Activated naive CD8-positive, alpha-beta T cell treated with anti-CD3 and anti-CD28 coated beads, Interleukin-2, amount 50 U/mL, for 16 hours (primary cell): Measurements from ENCODE around the gene TMEM255B.

ENCODE experiments used
- DNase-seq: peaks from one replicate; pipeline ENCODE4 v3.0.0-alpha.2; 2020; ENCODE audit warnings: low read depth, low spot score

The TMEM255B gene

DNA sequence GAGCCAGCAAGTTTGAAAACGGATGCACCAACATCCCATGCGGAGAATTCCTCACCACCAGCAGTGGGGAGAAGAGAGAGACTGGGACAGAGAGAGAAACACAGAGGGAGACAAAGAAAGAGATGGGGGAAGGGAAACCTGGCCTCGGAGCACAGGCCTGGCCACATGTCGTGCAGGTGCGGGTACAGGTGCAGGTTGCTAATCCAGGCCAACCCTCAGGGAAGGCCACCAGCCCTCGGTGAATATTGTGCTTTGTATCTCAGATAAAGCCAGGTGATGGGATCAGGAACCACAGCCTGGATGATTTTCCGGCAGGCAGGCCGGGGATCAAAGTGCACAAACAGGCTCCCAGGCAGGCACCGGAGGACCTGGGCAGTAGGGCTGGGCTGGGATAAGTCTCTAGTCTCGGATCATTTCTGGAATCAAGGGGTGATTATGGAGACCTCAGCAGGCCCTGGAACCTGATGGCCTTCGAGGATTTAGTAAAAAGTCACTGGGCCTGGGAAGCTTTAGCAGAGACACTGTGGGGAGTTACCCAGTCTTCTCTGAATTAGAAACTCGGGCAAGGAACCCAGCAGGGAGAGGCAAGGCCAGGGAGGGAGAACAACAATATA lies 101.1 kb downstream of the TMEM255B start:
- DNase-seq = no peak

DNA sequence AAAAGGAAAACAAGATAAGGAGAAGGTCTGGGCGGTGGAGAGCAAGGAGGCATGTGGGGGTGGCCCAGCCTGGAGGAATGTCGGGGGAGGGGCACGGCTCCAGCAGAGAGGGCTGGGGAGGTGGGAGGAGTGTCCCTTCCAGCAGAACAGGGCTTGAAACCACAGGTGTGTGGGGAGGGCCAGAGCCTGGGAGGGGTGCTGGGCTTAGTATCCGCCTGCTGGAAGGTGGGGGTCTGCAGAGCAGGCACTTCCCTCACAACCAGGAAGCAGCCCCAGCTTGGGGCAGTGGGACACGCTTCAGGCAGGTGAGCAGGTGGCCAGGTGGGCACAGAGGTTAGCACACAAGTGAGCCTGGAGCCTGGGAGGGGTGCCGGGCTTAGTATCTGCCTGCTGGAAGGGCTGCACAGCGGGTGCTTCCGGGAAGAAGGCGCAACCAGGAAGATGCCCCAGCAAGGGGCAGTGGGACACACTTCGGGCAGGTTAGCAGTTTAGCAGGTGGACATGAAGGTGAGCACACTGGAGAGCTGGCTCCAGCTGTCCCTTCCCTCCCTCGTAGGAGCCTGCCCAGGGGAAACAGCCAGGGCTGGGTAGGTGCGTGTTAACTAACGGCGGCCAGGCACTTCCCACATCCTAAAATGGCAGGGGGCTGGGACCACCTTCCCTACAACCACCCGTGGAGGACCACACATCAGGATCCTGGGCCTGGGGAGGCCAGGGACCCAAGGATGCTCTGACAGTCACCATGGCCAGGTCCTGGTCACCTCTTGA lies 101.8 kb downstream of the TMEM255B start:
- DNase-seq = no peak

DNA sequence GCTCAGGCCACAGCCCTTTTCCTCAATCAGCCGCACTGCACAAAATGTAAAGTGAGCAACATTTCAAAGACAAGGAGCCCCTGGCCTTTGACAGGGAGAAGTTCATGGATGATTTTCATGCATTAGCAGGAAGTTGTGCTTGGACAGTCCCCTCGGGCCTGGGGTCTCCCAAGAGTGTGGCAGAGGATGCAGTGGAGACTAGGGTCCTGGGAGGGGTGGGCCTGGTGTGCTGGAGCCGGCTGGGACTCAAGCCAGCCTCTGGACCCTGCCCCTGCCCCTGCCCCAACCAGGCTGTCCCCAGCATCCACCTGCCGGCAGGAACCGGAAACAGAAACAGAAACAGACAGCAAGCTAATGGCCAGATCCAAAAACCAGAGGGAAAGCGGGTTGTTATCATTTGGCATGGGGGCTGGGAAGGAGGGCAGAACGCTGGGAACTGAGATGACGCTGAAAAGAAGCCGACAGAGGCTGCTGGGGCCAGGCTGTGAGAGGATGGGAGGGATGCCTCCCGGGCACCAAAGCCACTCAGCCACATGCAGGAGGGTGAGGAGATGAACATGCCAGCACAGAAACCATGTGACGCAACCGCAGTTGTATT lies 102.5 kb downstream of the TMEM255B start:
- DNase-seq = no peak

DNA sequence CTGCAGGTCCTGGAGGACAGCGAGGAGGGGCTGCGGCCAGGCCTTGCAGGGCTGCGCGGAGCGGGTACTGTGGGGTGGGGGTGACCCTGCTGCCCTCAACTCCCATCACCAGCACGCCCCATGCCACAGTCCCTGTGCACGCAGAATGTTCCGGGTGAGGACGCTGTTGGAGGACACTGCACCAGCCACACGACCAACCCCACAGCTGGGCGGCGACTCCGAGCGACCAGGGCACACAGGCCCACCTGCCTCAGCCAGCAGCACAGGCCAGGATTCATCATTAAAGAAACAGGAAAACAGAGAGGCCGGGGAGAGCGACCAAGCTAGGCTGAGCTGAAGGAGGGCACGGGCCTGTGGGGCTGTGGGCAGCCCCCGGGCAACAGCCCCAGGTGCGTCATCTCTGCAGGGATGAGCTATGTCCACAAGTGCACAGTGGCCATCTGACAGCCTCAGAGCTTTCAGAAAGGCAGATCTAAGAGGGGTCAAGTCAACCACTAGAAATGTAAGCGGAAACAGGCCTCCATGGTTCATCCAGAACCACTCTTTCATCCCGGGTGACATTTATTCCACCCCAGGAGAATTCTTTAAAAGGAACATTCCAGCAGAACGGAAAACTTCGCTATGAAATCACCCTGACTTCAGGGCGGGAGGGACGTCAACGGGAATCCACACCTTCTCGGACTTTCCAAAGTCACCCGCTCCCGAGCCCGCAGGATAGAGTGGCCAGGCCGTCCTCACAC lies 103.3 kb downstream of the TMEM255B start:
- no peak for DNase-seq

DNA sequence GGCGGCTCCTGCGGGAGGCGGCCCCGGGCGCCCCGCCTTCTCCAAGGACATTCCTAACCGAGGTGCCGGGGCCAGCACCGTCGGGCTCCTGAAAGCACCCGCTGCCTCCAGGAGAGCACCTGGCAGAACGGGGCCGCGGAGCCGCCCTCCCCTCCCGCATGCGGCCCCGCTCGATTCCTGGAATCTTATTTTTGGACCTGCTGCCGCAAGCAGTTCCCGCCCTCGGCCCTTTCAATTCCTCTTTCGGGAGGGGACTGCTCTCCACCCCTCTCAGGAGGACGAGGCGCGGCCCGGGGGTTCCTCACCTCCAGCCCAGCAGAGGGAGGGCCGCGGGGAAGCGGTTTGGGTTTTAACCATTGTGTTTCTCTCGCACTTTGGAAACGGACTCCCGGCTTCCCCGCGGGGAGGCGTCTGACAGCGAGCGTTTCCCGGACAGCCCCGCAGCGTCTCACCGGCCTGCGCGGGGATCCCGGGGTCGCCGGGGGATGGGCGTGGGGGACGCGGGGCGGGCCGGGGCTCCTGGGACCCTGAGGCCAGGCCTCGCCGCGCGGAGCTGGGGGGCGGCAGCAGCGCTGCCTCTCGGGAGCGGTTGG lies 104.0 kb downstream of the TMEM255B start:
- DNase-seq = no peak

DNA sequence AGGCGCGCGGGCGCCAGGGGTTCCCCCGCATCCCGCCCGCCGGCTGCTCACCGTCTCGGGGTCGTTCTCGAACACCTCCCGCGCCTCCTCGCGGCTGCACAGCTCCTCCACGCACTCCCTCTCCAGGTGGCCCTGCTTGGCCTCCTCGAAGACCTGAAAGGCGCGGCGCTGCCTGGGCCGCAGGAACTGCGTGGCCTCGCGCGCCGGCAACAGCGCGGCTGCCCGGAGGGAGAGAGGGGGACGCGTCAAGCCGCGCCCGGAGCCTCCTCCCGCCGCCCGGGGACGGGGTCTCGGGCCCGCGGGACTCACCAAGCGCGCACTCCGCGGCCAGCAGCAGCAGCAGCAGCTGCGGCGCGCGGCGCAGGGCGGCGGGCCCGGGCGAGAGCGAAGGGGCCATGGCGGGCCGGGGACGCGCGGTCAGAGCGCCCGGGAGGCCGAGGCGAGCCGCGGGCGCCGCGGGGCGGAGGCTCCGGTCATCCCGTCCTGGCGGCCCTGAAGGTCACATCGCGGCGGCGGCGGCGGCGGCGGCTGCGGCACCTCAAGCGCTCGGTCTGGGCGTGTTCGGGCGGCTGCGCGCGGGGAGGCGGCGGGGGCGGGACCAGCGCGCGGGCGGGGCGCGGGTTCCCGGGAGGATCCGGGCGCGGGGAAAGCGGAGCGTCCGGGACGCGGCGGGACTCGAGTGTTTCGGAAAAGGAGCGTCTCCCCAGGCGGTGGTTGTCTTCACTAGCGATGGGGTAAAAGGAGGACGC lies 104.7 kb downstream of the TMEM255B start, which contains the start of gene GAS6:
Gene GAS6, minus strand, starts transcription at position 553 of the 749 bp plus-strand sequence. Its CDS starts 156 bp downstream, at position 397.
- DNase-seq = no peak

DNA sequence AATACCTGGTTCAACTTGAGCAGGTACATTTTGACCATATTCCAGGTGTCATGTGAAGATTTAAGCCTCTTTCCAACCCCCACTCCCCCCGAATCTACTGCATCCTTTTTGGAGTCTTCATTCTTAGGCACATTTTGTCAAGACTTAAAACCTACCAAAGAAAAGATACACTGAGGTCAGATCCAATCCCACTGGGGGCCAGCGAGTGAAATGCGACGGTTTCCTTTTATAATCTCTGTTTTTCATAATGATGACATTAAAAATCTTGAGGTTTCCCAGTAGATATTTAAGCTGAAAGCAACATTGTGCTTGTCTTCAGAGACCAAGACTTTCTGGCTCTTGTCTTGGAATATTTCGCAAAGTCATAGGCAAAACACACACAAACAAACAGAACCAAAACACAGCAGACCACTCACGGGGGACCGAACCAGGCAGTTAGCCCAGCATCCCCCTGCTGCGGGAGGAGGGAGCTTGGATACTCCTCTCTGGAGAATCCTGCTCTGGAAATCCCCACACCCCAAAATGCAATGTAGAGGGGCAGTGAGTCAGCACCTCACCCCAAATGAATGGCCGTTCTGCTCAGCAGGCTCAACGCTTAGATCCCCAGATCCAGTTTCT lies 105.4 kb downstream of the TMEM255B start:
- DNase-seq = no peak

DNA sequence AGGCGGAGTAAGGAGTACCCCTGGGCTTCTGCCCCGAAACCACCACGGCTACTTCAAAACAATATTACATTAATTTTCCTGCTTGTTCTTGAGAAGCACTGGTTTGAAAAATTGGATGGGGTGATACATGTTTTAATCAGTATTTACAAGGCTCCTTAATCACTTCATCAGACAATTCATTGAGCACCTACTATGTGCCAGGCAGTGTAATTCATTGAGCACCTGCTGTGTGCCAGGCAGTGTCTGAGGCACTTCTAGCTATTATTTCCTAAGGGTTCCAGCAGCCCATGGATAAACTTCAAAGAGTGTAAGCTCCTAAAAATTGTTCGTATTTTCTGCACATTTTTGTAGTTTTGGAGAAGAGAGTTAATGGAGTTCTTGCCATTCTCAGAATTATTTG lies 106.4 kb downstream of the TMEM255B start:
- no peak for DNase-seq
